Stomach (tissue), 9 donors: ENCODE data around the gene CCNYL1. TPM values are rescaled to one million over a fixed set of nuclear protein-coding genes. Genes with fewer than 3 reads are reported as not detected.
"Not testable (repeated sequence)": the region's sequence is repeated elsewhere in the genome, so short reads cannot be mapped to it uniquely, and the experiment has no call there.

Source experiments
- DNase-seq, 2 donors: peaks; one replicate each; pipeline versions ENCODE4 v3.0.0 to v3.0.0-alpha.2; 2013 to 2019
- H3K27ac ChIP-seq, 5 donors: fragments of 200-600 bp in 4 of 5; sonication (generic) in 4 of 5; one replicate each; pipeline ENCODE4 v1.5.1; 2013 to 2019; ENCODE audit warnings: mild to moderate bottlenecking in 1 of 5, moderate library complexity in 1 of 5
- H3K27me3 ChIP-seq, 3 donors: fragments of 200-600 bp; sonication (generic); one replicate each; pipeline ENCODE4 v1.5.1; 2017 to 2019; ENCODE audit warnings: mixed run types in 1 of 3
- H3K36me3 ChIP-seq, 4 donors: fragments of 200-600 bp; sonication (generic); 1 replicate in 3 of 4; 2 replicates in 1 of 4; pipeline ENCODE4 v1.5.1; 2016 to 2019
- H3K4me1 ChIP-seq, 4 donors: fragments of 200-600 bp; sonication (generic); one replicate each; pipeline ENCODE4 v1.5.1; 2016 to 2019
- H3K4me3 ChIP-seq, 4 donors: fragments of 200-600 bp; sonication (generic) in 3 of 4; one replicate each; pipeline ENCODE4 v1.5.1; 2016 to 2019; ENCODE audit warnings: mild to moderate bottlenecking in 1 of 4
- H3K9me3 ChIP-seq, 4 donors: fragments of 200-600 bp; sonication (generic); one replicate each; pipeline ENCODE4 v1.5.1; 2016 to 2019
- CTCF ChIP-seq, 7 experiments: fragments of 450-650 bp in 4 of 7; fragments of 200-600 bp in 3 of 7; sonication (generic) in 3 of 7; IDR thresholded peaks; one replicate each; pipeline ENCODE4 v1.5.1; 2016 to 2019; ENCODE audit warnings: antibody characterized with exemption in 7 of 7, control low read depth in 2 of 7, mild to moderate bottlenecking in 1 of 7
- EP300 ChIP-seq: sonication (generic); formaldehyde crosslinking; IDR thresholded peaks from one replicate; pipeline ENCODE4 v1.6.1; 2017; ENCODE audit warnings: antibody characterized with exemption
- POLR2A ChIP-seq, 4 donors: fragments of 450-650 bp; IDR thresholded peaks; one replicate each; pipeline ENCODE4 v1.6.1; 2016; ENCODE audit warnings: antibody characterized with exemption in 4 of 4, control low read depth in 2 of 4, mild to moderate bottlenecking in 1 of 4, moderate library complexity in 1 of 4
- POLR2AphosphoS5 ChIP-seq, 3 donors: sonication (generic); formaldehyde crosslinking; IDR thresholded peaks; one replicate each; pipeline ENCODE4 v1.6.1; 2016; ENCODE audit warnings: antibody characterized with exemption in 3 of 3
- WGBS, 5 donors: extraction: QIAGEN DNeasy Blood & Tissue Kit in 3 of 5; methylation state at CpG; one replicate each; pipeline versions ENCODE4 v1.1.5 to v1.1.7; 2013 to 2018; 5-methylcytosine and 5-hydroxymethylcytosine counted together
- intact Hi-C: fragments of 100-400 bp; cut with DNase I; formaldehyde crosslinking; loops from one replicate; pipeline ENCODE4 v1.15.1; 2023; ENCODE audit warnings: low total_unique reads
- polyA plus RNA-seq, 3 donors: library from polyadenylated mRNA; stranded (reverse); fragments of 200-250 nt; gene quantifications; one replicate each; pipeline ENCODE4 v1.2.3, GENCODE V29; 2013
- total RNA-seq, 5 donors: library from RNA; depleted of rRNA; stranded (reverse); fragments of >200 nt; gene quantifications; one replicate each; pipeline versions ENCODE4 v1.1.0 to v1.2.3, GENCODE V29; 2014 to 2016
- donor health status: healthy with polysubstance abuse.
- donor health status: Bipolar disorder and iron deficiency.
- donor health status: healthy.

The CCNYL1 gene
- total and polyA plus RNA-seq, 8 donors, result 4.2 to 29.8 (median 11.2) TPM

- Histone ChIP-seq H3K27me3 (no peaks in the 10 kb centered on the region), H3K36me3 (no peaks in the 10 kb centered on the region), H3K4me1 (peaks cover 0 to 7% (median 3%) of the 10 kb centered on the region in 4 donors), H3K27ac (no peak overlapping the region), H3K4me3 (no peak overlapping the region), H3K9me3 (no peaks in the 10 kb centered on the region)
- TF ChIP-seq EP300 (no peak), POLR2A (IDR thresholded peaks at IDR 0.05) (no peak), POLR2AphosphoS5 (IDR thresholded peaks at IDR 0.05) (no peak), CTCF (IDR thresholded peaks at IDR 0.05) (no peak)
- intact Hi-C loops, result no loop called here
- DNase-seq, result no peak
- WGBS, 5 donors, result 49 to 60% (median 56%) methylated on average over 4 of the region's 4 CpGs
These were observed 17.7 kb upstream of the CCNYL1 start for GRCh38 chr2:207693641-207694249.

GRCh38 chr2:207694811-207695281, 16.6 kb upstream of the CCNYL1 start:
- intact Hi-C loops, result no loop called here
- Histone ChIP-seq H3K36me3 (no peaks in the 10 kb centered on the region), H3K27ac (no peak overlapping the region), H3K27me3 (no peaks in the 10 kb centered on the region), H3K9me3 (no peaks in the 10 kb centered on the region), H3K4me1 (peaks cover 0 to 7% (median 3%) of the 10 kb centered on the region in 4 donors), H3K4me3 (no peak overlapping the region)
- TF ChIP-seq CTCF (IDR thresholded peaks at IDR 0.05) (no peak), POLR2A (IDR thresholded peaks at IDR 0.05) (no peak), POLR2AphosphoS5 (IDR thresholded peaks at IDR 0.05) (no peak), EP300 (no peak)
- DNase-seq, result no peak
- WGBS, 5 donors, result 62 to 71% (median 65%) methylated on average over 4 of the region's 4 CpGs

GRCh38 chr2:207695293-207695692, 16.1 kb upstream of the CCNYL1 start:
- Histone ChIP-seq H3K4me1 (peaks cover 0 to 7% (median 3%) of the 10 kb centered on the region in 4 donors), H3K9me3 (no peaks in the 10 kb centered on the region), H3K27ac (no peak overlapping the region), H3K27me3 (no peaks in the 10 kb centered on the region), H3K4me3 (no peak overlapping the region), H3K36me3 (no peaks in the 10 kb centered on the region)
- no peak for DNase-seq
- intact Hi-C loops, result no loop called here
- WGBS, 5 donors, result 63 to 82% (median 76%) methylated on average over 4 of the region's 4 CpGs
- no peak for TF ChIP-seq CTCF (IDR thresholded peaks at IDR 0.05)
- no peak for TF ChIP-seq POLR2A (IDR thresholded peaks at IDR 0.05)
- no peak for TF ChIP-seq POLR2AphosphoS5 (IDR thresholded peaks at IDR 0.05)
- TF ChIP-seq EP300, result no peak

GRCh38 chr2:207696911-207697310, 14.5 kb upstream of the CCNYL1 start:
- H3K9me3 ChIP-seq, H3K4me3 ChIP-seq, H3K27ac ChIP-seq, H3K4me1 ChIP-seq, DNase-seq, intact Hi-C loops, H3K27me3 ChIP-seq, H3K36me3 ChIP-seq: not testable (repeated sequence)
- 60 to 78% (median 75%) methylated on average over 5 of the region's 5 CpGs for WGBS, 5 donors

GRCh38 chr2:207697411-207697810, 14.0 kb upstream of the CCNYL1 start:
- Histone ChIP-seq H3K4me1 (peaks cover 0 to 3% (median 0%) of the 10 kb centered on the region in 4 donors), H3K27me3 (no peaks in the 10 kb centered on the region), H3K4me3 (no peak overlapping the region), H3K27ac (no peak overlapping the region), H3K9me3 (no peaks in the 10 kb centered on the region), H3K36me3 (no peaks in the 10 kb centered on the region)
- 0 to 93% (median 80%) methylated on average over 1 of the region's 1 CpG for WGBS, 5 donors
- TF ChIP-seq POLR2A (IDR thresholded peaks at IDR 0.05) (no peak), POLR2AphosphoS5 (IDR thresholded peaks at IDR 0.05) (no peak), EP300 (no peak), CTCF (IDR thresholded peaks at IDR 0.05) (no peak)
- no peak for DNase-seq
- intact Hi-C loops, result no loop called here
